ENCODE measurements around the gene CENPV.

Gene CENPV

DNA sequence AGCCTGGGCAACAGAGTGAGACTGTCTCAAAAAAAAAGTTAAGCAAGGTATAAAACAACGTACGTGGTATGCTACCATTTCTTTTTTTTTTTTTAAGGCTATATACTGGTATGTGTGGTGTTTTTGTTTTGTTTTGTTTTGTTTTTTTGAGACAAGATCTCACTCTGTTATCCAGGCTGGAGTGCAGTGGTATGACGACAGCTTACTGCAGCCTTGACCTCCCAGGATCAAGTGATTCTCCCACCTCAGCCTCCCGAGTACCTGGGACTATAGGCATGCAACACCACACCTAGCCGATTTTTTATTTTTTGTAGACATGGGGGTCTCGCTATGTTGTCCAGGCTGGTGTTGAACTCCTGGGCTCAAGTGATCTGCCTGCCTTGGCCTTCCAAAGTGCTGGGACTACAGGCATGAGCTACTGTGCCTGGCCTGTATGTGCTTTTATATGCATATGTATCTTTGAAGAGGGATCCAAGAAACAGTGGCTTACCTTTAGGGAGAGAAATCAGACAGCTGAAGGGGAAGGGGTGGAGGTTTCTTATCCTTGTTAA is 6.5 kb downstream of the CENPV start:
- TF ChIP-seq, protein P1, sequence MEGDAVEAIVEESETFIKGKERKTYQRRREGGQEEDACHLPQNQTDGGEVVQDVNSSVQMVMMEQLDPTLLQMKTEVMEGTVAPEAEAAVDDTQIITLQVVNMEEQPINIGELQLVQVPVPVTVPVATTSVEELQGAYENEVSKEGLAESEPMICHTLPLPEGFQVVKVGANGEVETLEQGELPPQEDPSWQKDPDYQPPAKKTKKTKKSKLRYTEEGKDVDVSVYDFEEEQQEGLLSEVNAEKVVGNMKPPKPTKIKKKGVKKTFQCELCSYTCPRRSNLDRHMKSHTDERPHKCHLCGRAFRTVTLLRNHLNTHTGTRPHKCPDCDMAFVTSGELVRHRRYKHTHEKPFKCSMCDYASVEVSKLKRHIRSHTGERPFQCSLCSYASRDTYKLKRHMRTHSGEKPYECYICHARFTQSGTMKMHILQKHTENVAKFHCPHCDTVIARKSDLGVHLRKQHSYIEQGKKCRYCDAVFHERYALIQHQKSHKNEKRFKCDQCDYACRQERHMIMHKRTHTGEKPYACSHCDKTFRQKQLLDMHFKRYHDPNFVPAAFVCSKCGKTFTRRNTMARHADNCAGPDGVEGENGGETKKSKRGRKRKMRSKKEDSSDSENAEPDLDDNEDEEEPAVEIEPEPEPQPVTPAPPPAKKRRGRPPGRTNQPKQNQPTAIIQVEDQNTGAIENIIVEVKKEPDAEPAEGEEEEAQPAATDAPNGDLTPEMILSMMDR (conservative IDR thresholded peaks at IDR 0.05; ENCODE audit: low read length): no peak
- TF ChIP-seq EZH2phosphoT487 (IDR thresholded peaks at IDR 0.05; ENCODE audit: borderline replicate concordance): no peak
- H3K4me2 ChIP-seq (ENCODE audit: low read depth, low read length, poor library complexity, severe bottlenecking): no peak overlapping the region
- no peaks in the 10 kb centered on the region for H3F3A ChIP-seq (ENCODE audit: low read depth)
- H3K9me3 ChIP-seq (ENCODE audit: insufficient read depth, low read depth, low read length): no peaks in the 10 kb centered on the region
- H3K4me1 ChIP-seq (ENCODE audit: insufficient read depth, low read length, poor library complexity, severe bottlenecking): peaks cover 22% of the 10 kb centered on the region
- H3K9ac ChIP-seq (ENCODE audit: low read depth, low read length, poor library complexity, severe bottlenecking): no peak overlapping the region
- no peak overlapping the region for H2AFZ ChIP-seq (ENCODE audit: low read length)
- peaks cover 36% of the 10 kb centered on the region for H3K79me2 ChIP-seq (ENCODE audit: insufficient read depth, low read length)
- H3K36me3 ChIP-seq (ENCODE audit: insufficient read depth, low read length): peaks cover 43% of the 10 kb centered on the region
- H4K20me1 ChIP-seq (ENCODE audit: insufficient read depth, low read length, poor library complexity, severe bottlenecking): peaks cover 29% of the 10 kb centered on the region
- no peaks in the 10 kb centered on the region for H3K9me2 ChIP-seq (replicated peaks; ENCODE audit: low read depth, low read length)
- no peak overlapping the region for H3K4me3 ChIP-seq (ENCODE audit: low read length, poor library complexity, severe bottlenecking)
- no peaks in the 10 kb centered on the region for H3K27me3 ChIP-seq (ENCODE audit: insufficient read depth, low read length, poor library complexity, severe bottlenecking)

DNA sequence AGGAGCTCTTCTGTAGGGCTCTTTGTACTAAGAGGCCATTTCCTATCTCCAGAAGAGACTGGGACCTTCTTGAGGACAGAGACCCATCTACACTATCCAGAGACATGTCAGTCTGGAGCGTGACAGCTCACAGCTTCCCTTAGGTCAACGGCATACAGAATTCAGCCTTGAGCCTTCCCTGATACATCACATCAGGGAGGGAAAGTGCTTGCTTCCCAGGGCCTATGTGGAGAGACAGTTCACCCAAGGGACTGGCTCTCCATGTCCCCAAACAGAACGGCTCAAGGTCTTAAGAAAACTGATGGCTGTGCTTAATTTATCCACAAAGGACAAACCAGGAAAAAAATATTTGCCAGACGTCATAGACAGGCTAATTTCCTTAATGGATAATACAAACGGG is 7.7 kb downstream of the CENPV start:
- Histone ChIP-seq H3K79me2 (ENCODE audit: insufficient read depth, low read length) (peaks cover 24% of the 10 kb centered on the region), H3K9me3 (ENCODE audit: insufficient read depth, low read depth, low read length) (no peaks in the 10 kb centered on the region), H3K9me2 (replicated peaks; ENCODE audit: low read depth, low read length) (no peaks in the 10 kb centered on the region), H3K4me1 (ENCODE audit: insufficient read depth, low read length, poor library complexity, severe bottlenecking) (peaks cover 10% of the 10 kb centered on the region), H3K4me2 (ENCODE audit: low read depth, low read length, poor library complexity, severe bottlenecking) (no peak overlapping the region), H3K36me3 (ENCODE audit: insufficient read depth, low read length) (peaks cover 43% of the 10 kb centered on the region), H3K9ac (ENCODE audit: low read depth, low read length, poor library complexity, severe bottlenecking) (no peak overlapping the region), H3K4me3 (ENCODE audit: low read length, poor library complexity, severe bottlenecking) (no peak overlapping the region), H4K20me1 (ENCODE audit: insufficient read depth, low read length, poor library complexity, severe bottlenecking) (peaks cover 18% of the 10 kb centered on the region), H2AFZ (ENCODE audit: low read length) (no peak overlapping the region), H3K27me3 (ENCODE audit: insufficient read depth, low read length, poor library complexity, severe bottlenecking) (no peaks in the 10 kb centered on the region), H3F3A (ENCODE audit: low read depth) (no peaks in the 10 kb centered on the region; the same call in 1 of the 2 replicates)
- TF ChIP-seq, protein P1 (conservative IDR thresholded peaks at IDR 0.05; ENCODE audit: low read length): no peak
- no peak for TF ChIP-seq EZH2phosphoT487 (IDR thresholded peaks at IDR 0.05; ENCODE audit: borderline replicate concordance)

DNA sequence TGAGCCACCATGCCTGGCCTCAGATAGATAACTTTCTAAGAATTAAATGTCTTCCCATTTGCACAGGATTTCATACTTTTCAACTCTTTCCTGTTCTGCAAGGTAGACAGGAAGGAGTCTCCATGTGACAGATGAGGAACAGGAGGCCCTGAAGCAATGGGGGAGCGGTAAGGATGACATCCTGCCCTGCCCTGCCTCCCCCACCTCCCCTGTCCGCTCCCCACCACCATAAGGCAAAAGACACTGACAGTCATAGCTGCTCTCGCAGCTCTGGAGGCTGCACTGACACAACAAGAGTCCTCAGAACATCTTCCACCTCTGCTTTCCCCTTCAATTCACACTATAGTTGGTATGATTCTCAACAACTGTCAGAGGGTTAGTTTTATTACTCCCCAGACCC is 9.7 kb downstream of the CENPV start:
- peaks cover 35% of the 10 kb centered on the region; the same call in 1 of the 2 replicates for H3K36me3 ChIP-seq (ENCODE audit: insufficient read depth, low read length)
- H3K4me2 ChIP-seq (ENCODE audit: low read depth, low read length, poor library complexity, severe bottlenecking): no peak overlapping the region
- no peaks in the 10 kb centered on the region for H3K4me1 ChIP-seq (ENCODE audit: insufficient read depth, low read length, poor library complexity, severe bottlenecking)
- TF ChIP-seq, protein P1 (conservative IDR thresholded peaks at IDR 0.05; ENCODE audit: low read length): no peak
- TF ChIP-seq EZH2phosphoT487 (IDR thresholded peaks at IDR 0.05; ENCODE audit: borderline replicate concordance): no peak
- H3K9me2 ChIP-seq (replicated peaks; ENCODE audit: low read depth, low read length): no peaks in the 10 kb centered on the region
- no peak overlapping the region for H2AFZ ChIP-seq (ENCODE audit: low read length)
- H3K9me3 ChIP-seq (ENCODE audit: insufficient read depth, low read depth, low read length): no peaks in the 10 kb centered on the region
- no peaks in the 10 kb centered on the region; the same call in 1 of the 2 replicates for H3F3A ChIP-seq (ENCODE audit: low read depth)
- H3K79me2 ChIP-seq (ENCODE audit: insufficient read depth, low read length): peaks cover 4% of the 10 kb centered on the region; the same call in 1 of the 2 replicates
- H3K9ac ChIP-seq (ENCODE audit: low read depth, low read length, poor library complexity, severe bottlenecking): no peak overlapping the region
- no peaks in the 10 kb centered on the region for H3K27me3 ChIP-seq (ENCODE audit: insufficient read depth, low read length, poor library complexity, severe bottlenecking)
- H4K20me1 ChIP-seq (ENCODE audit: insufficient read depth, low read length, poor library complexity, severe bottlenecking): peaks cover 7% of the 10 kb centered on the region
- no peak overlapping the region for H3K4me3 ChIP-seq (ENCODE audit: low read length, poor library complexity, severe bottlenecking)
